Neutrophil (primary cell): Measurements from ENCODE around the gene ST7.

Experiments
- H3K27ac ChIP-seq: fragments of 200-600 bp; sonication (generic); 2 replicates; pipeline ENCODE4 v1.5.1; 2016; ENCODE audit warnings: mild to moderate bottlenecking, moderate library complexity
- H3K27me3 ChIP-seq: fragments of 200-600 bp; sonication (generic); 2 replicates; pipeline ENCODE4 v1.6.0; 2016; ENCODE audit warnings: mild to moderate bottlenecking
- H3K36me3 ChIP-seq: fragments of 200-600 bp; sonication (generic); 2 replicates; pipeline ENCODE4 v1.5.1; 2017
- H3K4me1 ChIP-seq, 2 experiments: fragments of 200-600 bp in 1 of 2; sonication (generic) in 1 of 2; 1 replicate in 1 of 2; 2 replicates in 1 of 2; pipeline versions ENCODE4 v1.5.1 to v1.6.1; 2013 to 2016; ENCODE audit warnings: low read depth in 1 of 2, low read length in 1 of 2, mild to moderate bottlenecking in 1 of 2, moderate library complexity in 1 of 2; ENCODE audit not compliant: control insufficient read depth in 1 of 2, insufficient read depth in 1 of 2
- H3K4me3 ChIP-seq, 2 experiments: fragments of 200-600 bp in 1 of 2; sonication (generic) in 1 of 2; 1 replicate in 1 of 2; 2 replicates in 1 of 2; pipeline ENCODE4 v1.5.1; 2013 to 2016; ENCODE audit warnings: low read depth in 1 of 2, low read length in 1 of 2, mild to moderate bottlenecking in 1 of 2, moderate library complexity in 1 of 2
- H3K9me3 ChIP-seq: fragments of 200-600 bp; sonication (generic); 2 replicates; pipeline ENCODE4 v1.5.1; 2016
- TF ChIP-seq, protein P1 (sequence below): fragments of 200-600 bp; sonication (generic); IDR thresholded peaks from 2 replicates; pipeline ENCODE4 v1.5.1; 2016; ENCODE audit warnings: antibody characterized with exemption

The ST7 gene

DNA sequence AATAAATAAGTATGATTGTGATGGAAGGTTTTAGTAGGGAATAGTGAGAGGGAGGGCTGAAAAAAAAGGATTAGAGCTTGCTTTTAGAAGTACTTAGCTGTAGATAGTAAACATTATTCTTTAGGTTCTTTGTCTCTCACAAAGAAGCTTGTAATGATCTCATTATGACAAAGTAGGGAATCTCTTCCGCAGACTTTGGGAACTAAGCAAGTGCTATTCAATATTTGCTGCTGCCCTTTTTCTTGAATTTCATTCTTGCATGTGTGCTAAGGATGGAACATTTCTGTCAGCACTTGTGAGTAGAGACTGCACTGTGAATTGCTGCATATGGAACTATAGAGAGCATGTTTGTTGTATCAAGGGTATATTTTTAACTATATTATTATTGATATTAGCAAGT, 173.4 kb downstream of the ST7 start:
- H3K36me3 ChIP-seq: no peaks in the 10 kb centered on the region
- H3K9me3 ChIP-seq: no peaks in the 10 kb centered on the region
- TF ChIP-seq, protein P1, sequence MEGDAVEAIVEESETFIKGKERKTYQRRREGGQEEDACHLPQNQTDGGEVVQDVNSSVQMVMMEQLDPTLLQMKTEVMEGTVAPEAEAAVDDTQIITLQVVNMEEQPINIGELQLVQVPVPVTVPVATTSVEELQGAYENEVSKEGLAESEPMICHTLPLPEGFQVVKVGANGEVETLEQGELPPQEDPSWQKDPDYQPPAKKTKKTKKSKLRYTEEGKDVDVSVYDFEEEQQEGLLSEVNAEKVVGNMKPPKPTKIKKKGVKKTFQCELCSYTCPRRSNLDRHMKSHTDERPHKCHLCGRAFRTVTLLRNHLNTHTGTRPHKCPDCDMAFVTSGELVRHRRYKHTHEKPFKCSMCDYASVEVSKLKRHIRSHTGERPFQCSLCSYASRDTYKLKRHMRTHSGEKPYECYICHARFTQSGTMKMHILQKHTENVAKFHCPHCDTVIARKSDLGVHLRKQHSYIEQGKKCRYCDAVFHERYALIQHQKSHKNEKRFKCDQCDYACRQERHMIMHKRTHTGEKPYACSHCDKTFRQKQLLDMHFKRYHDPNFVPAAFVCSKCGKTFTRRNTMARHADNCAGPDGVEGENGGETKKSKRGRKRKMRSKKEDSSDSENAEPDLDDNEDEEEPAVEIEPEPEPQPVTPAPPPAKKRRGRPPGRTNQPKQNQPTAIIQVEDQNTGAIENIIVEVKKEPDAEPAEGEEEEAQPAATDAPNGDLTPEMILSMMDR: no peak
- H3K4me3 ChIP-seq: no peak overlapping the region
- no peaks in the 10 kb centered on the region for H3K4me1 ChIP-seq
- H3K27me3 ChIP-seq: no peaks in the 10 kb centered on the region
- no peak overlapping the region for H3K27ac ChIP-seq

GRCh38 chr7:117127585-117128168, 174.4 kb downstream of the ST7 start:
- no peak overlapping the region for H3K4me3 ChIP-seq
- H3K36me3 ChIP-seq: no peaks in the 10 kb centered on the region
- H3K4me1 ChIP-seq: no peaks in the 10 kb centered on the region
- H3K9me3 ChIP-seq: no peaks in the 10 kb centered on the region
- no peaks in the 10 kb centered on the region for H3K27me3 ChIP-seq
- no peak overlapping the region for H3K27ac ChIP-seq
- TF ChIP-seq, protein P1: no peak

DNA sequence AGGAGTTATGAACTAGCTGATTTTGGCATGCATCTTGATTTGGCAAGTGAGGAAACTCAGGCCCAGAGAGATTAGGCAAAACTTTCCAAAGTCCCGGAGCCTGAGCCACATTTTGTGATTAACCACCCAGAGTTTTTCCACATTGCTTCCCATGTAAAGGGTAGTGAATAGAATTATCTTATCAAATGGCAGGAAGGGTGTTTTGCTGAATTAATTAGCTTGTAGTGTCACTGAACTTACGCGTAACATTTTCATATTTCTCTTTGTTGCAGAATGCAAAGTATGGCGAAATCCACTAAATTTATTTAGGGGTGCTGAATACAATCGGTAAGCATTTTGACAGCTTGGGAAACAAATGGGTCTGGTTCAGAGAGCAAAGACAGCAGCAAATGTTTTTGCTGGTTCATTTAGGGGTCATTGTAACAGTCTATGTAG, 176.2 kb downstream of the ST7 start:
- Histone ChIP-seq H3K4me3 (no peak overlapping the region), H3K4me1 (no peaks in the 10 kb centered on the region), H3K27me3 (no peaks in the 10 kb centered on the region), H3K9me3 (no peaks in the 10 kb centered on the region), H3K27ac (no peak overlapping the region), H3K36me3 (no peaks in the 10 kb centered on the region)
- TF ChIP-seq, protein P1: no peak

DNA sequence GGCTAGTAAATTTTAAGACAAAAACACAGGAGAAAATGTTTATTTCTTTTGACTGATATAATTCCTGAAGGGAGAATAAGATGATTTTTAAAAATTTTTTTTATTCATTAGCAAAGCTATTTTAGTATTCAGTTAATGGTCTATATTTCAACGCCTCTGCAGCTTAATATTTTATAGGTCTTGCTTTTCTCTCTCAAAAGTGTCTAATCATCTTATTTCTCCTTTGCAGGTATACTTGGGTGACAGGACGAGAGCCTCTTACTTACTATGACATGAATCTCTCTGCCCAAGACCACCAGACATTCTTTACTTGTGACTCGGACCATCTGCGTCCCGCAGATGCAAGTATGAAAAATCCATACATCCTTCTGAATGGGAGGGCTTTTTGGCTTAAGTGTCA, 177.0 kb downstream of the ST7 start:
- Histone ChIP-seq H3K4me1 (peaks cover 0 to 6% of the 10 kb centered on the region in 2 experiments), H3K36me3 (no peaks in the 10 kb centered on the region), H3K27me3 (no peaks in the 10 kb centered on the region), H3K4me3 (no peak overlapping the region), H3K9me3 (no peaks in the 10 kb centered on the region), H3K27ac (no peak overlapping the region)
- TF ChIP-seq, protein P1: no peak

GRCh38 chr7:117132321-117133120, 179.2 kb downstream of the ST7 start:
- Histone ChIP-seq H3K36me3 (no peaks in the 10 kb centered on the region), H3K9me3 (no peaks in the 10 kb centered on the region), H3K4me1 (peaks cover 0 to 7% of the 10 kb centered on the region in 2 experiments), H3K27me3 (no peaks in the 10 kb centered on the region), H3K4me3 (no peak overlapping the region), H3K27ac (no peak overlapping the region)
- TF ChIP-seq, protein P1: no peak
